Kidney epithelial cell (primary cell): ENCODE measurements around the gene ZAR1L. TPM values are rescaled to one million over a fixed set of nuclear protein-coding genes. Genes with fewer than 3 reads are reported as not detected.
A peak's percentile ranks its signal among the peaks of the same experiment; 100 is the strongest.

Source experiments
- DNase-seq: peaks from one replicate; pipeline ENCODE4 v3.0.0-alpha.2; 2010; ENCODE audit warnings: low read depth
- H3K27me3 ChIP-seq: 2 replicates; pipeline ENCODE4 v1.6.0; 2011; ENCODE audit warnings: low read length; ENCODE audit not compliant: control insufficient read depth, insufficient read depth
- H3K36me3 ChIP-seq: 2 replicates; pipeline ENCODE4 v1.5.1; 2011; ENCODE audit warnings: low read length; ENCODE audit not compliant: control insufficient read depth, insufficient read depth
- H3K4me3 ChIP-seq: 2 replicates; pipeline ENCODE4 v1.5.1; 2011; ENCODE audit warnings: low read depth, mild to moderate bottlenecking, control low read depth, low read length
- CTCF ChIP-seq: IDR thresholded peaks from 2 replicates; pipeline ENCODE4 v1.5.1; 2011; ENCODE audit warnings: mild to moderate bottlenecking, moderate library complexity, low read length, control low read depth, inconsistent platforms; ENCODE audit not compliant: insufficient read depth, poor library complexity, severe bottlenecking
- total RNA-seq: library from RNA; depleted of rRNA; stranded (reverse); fragments of >200 nt; gene quantifications from 2 replicates; pipeline ENCODE4 v1.2.3, GENCODE V29; 2015

Gene ZAR1L
- total RNA-seq, 1 donor from 2014 or later = not detected

GRCh38 chr13:32277839-32278238 is 37.3 kb downstream of the ZAR1L start:
- no peak for DNase-seq
- no peak for TF ChIP-seq CTCF
- Histone ChIP-seq H3K36me3 (no peaks in the 10 kb centered on the region), H3K4me3 (no peak overlapping the region), H3K27me3 (no peaks in the 10 kb centered on the region)

GRCh38 chr13:32272021-32272683 is 43.0 kb downstream of the ZAR1L start:
- Histone ChIP-seq H3K36me3 (no peaks in the 10 kb centered on the region), H3K4me3 (no peak overlapping the region), H3K27me3 (no peaks in the 10 kb centered on the region)
- DNase-seq = no peak
- no peak for TF ChIP-seq CTCF

DNA sequence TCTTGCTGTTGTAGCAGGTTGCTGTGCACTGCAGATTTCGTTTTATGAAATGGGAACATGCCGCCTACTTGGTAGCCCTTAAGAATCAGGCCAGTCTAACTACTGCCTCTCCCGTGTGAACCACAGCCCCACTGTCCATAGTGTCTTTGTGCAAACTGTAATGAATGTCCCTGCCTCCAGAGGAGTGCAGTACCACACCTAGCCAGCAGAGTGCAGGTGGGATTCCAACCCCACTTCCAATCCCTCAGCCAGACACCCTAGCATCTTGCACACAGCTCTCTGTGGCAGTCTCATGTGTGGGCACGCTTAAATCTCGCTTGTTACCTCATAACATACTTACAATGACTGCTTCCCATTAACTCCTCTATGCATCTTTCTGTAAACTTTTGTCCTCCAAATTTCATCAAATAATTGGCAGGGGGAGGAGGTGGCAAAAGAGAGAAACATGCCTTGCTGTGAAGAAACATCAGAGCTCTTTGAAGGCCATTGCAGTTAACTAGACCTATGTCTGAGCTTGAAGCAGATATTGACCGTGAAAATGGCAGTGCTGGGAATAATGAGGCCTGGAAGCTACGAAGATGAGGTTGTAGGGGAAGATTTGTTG is 47.2 kb downstream of the ZAR1L start:
- no peak for DNase-seq
- H3K4me3 ChIP-seq = no peak overlapping the region
- no peaks in the 10 kb centered on the region for H3K27me3 ChIP-seq
- no peaks in the 10 kb centered on the region for H3K36me3 ChIP-seq
- TF ChIP-seq CTCF = peak; percentile 87

DNA sequence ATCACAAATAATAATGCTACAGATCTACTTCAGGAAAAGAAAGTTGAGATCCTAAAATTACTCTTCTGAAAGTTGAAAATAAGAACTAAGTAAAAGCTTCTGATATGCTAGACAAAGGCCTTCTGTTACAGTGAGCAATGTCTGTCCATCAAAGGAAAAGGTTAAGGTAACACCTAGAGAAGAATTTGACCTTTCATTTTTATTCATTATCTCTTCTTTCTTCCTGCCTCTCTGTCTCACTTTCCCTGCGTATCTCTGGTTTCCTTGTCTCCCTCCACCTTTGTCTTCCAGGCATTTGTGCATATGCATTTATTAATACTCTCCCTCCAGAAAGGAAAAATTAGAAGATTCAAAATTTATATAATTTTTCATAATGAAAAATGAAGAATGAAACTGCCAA is 49.0 kb downstream of the ZAR1L start:
- Histone ChIP-seq H3K27me3 (no peaks in the 10 kb centered on the region), H3K36me3 (no peaks in the 10 kb centered on the region), H3K4me3 (no peak overlapping the region)
- TF ChIP-seq CTCF = no peak
- no peak for DNase-seq

- H3K36me3 ChIP-seq = no peaks in the 10 kb centered on the region
- no peaks in the 10 kb centered on the region for H3K27me3 ChIP-seq
- no peak for DNase-seq
- TF ChIP-seq CTCF = no peak
- no peak overlapping the region for H3K4me3 ChIP-seq
Observed at GRCh38 chr13:32265726-32266125, 49.4 kb downstream of the ZAR1L start.

- Histone ChIP-seq H3K36me3 (no peaks in the 10 kb centered on the region), H3K4me3 (no peak overlapping the region), H3K27me3 (no peaks in the 10 kb centered on the region)
- TF ChIP-seq CTCF = no peak
- DNase-seq = no peak
Observed at GRCh38 chr13:32264407-32264806, 50.8 kb downstream of the ZAR1L start.
